CD8-positive, alpha-beta memory T cell (primary cell): ENCODE results near the gene SPATA2. TPM values are rescaled to one million over a fixed set of nuclear protein-coding genes. Genes with fewer than 3 reads are reported as not detected.
"Not testable (repeated sequence)": the region's sequence is repeated elsewhere in the genome, so short reads cannot be mapped to it uniquely, and the experiment has no call there.

ENCODE experiments used
- CTCF ChIA-PET: fragments of 350-600 bp; sonication (Branson Sonifier 250); formaldehyde crosslinking; loops from one replicate; lab custom pipeline; 2021; ENCODE audit warnings: antibody characterized with exemption; lab: Charles Lee
- POLR2A ChIA-PET: fragments of 350-600 bp; sonication (Branson Sonifier 250); formaldehyde crosslinking; loops from one replicate; lab custom pipeline; 2021; ENCODE audit warnings: antibody characterized with exemption; lab: Charles Lee
- DNase-seq, 5 donors: peaks; one replicate each; pipeline versions ENCODE4 v3.0.0 to v3.0.0-alpha.2; 2020 to 2022; ENCODE audit warnings: mixed read lengths in 1 of 5
- H3K27ac ChIP-seq: one replicate; pipeline ENCODE4 v1.7.0; 2013; ENCODE audit warnings: low read depth, mild to moderate bottlenecking, low read length, moderate library complexity
- H3K27me3 ChIP-seq: 2 replicates; pipeline ENCODE4 v1.7.0; 2013; ENCODE audit warnings: low read length, mild to moderate bottlenecking; ENCODE audit not compliant: insufficient read depth, poor library complexity, severe bottlenecking
- H3K36me3 ChIP-seq: 2 replicates; pipeline ENCODE4 v1.7.0; 2013; ENCODE audit warnings: mild to moderate bottlenecking, low read length, moderate library complexity; ENCODE audit not compliant: insufficient read depth
- H3K4me1 ChIP-seq: 2 replicates; pipeline ENCODE4 v1.7.0; 2013; ENCODE audit warnings: mild to moderate bottlenecking, low read length, moderate library complexity; ENCODE audit not compliant: insufficient read depth
- H3K4me3 ChIP-seq: 2 replicates; pipeline ENCODE4 v1.7.0; 2013; ENCODE audit warnings: mild to moderate bottlenecking, low read length
- H3K9me3 ChIP-seq: 2 replicates; pipeline ENCODE4 v1.7.0; 2013; ENCODE audit warnings: mild to moderate bottlenecking, low read length
- H3K27ac Mint-ChIP-seq, 8 donors: one replicate each; pipeline ENCODE4 v1.8.0; 2020 to 2021; ENCODE audit warnings: mixed read lengths in 8 of 8, mild to moderate bottlenecking in 6 of 8, inconsistent platforms in 3 of 8, moderate library complexity in 3 of 8
- H3K27me3 Mint-ChIP-seq, 2 donors: one replicate each; pipeline ENCODE4 v1.8.0; 2020 to 2021; ENCODE audit warnings: mixed read lengths in 2 of 2, mild to moderate bottlenecking in 1 of 2, moderate library complexity in 1 of 2
- H3K36me3 Mint-ChIP-seq, 3 donors: one replicate each; pipeline ENCODE4 v1.8.0; 2020 to 2021; ENCODE audit warnings: mixed read lengths in 3 of 3, inconsistent platforms in 1 of 3, mild to moderate bottlenecking in 1 of 3
- H3K4me1 Mint-ChIP-seq, 3 donors: one replicate each; pipeline ENCODE4 v1.8.0; 2020 to 2021; ENCODE audit warnings: mixed read lengths in 3 of 3, inconsistent platforms in 1 of 3, mild to moderate bottlenecking in 1 of 3
- H3K4me3 Mint-ChIP-seq, 7 donors: one replicate each; pipeline ENCODE4 v1.8.0; 2020 to 2021; ENCODE audit warnings: mixed read lengths in 7 of 7, mild to moderate bottlenecking in 6 of 7, moderate library complexity in 4 of 7, inconsistent platforms in 2 of 7
- H3K9me3 Mint-ChIP-seq, 5 donors: one replicate each; pipeline ENCODE4 v1.8.0; 2020 to 2022; ENCODE audit warnings: mixed read lengths in 5 of 5, mild to moderate bottlenecking in 3 of 5, moderate library complexity in 2 of 5, inconsistent platforms in 1 of 5
- polyA plus RNA-seq: library from polyadenylated mRNA; unstranded; fragments of 300-500 nt; fragmentation: Illumina TruSeq; gene quantifications from one replicate; pipeline ENCODE4 v1.2.3, GENCODE V29; 2021
- total RNA-seq, 2 experiments: library from RNA; stranded (reverse); gene quantifications; one replicate each; pipeline ENCODE4 v1.2.3, GENCODE V29; 2021

The SPATA2 gene
- total and polyA plus RNA-seq, 3 experiments from 2014 or later, result 5.3 to 16.0 (median 15.0) TPM

GRCh38 chr20:49863666-49864065 lies 51.7 kb downstream of the SPATA2 start:
- no peak overlapping the region for H3K27ac ChIP-seq
- Mint-ChIP-seq H3K4me1 (peaks cover 4 to 10% (median 4%) of the 10 kb centered on the region in 3 donors), H3K36me3 (peaks cover 0 to 89% (median 20%) of the 10 kb centered on the region in 3 donors), H3K27ac (no peak overlapping the region), H3K4me3 (no peak overlapping the region), H3K9me3 (no peaks in the 10 kb centered on the region), H3K27me3 (peaks cover 0 to 2% of the 10 kb centered on the region in 2 donors)
- CTCF ChIA-PET, result no interaction called here
- DNase-seq, result no peak
- H3K9me3 ChIP-seq, result no peaks in the 10 kb centered on the region
- H3K36me3 ChIP-seq, result peaks cover 23% of the 10 kb centered on the region
- H3K4me1 ChIP-seq, result no peaks in the 10 kb centered on the region
- no peak overlapping the region for H3K4me3 ChIP-seq
- POLR2A ChIA-PET, result no interaction called here
- H3K27me3 ChIP-seq, result no peaks in the 10 kb centered on the region

DNA sequence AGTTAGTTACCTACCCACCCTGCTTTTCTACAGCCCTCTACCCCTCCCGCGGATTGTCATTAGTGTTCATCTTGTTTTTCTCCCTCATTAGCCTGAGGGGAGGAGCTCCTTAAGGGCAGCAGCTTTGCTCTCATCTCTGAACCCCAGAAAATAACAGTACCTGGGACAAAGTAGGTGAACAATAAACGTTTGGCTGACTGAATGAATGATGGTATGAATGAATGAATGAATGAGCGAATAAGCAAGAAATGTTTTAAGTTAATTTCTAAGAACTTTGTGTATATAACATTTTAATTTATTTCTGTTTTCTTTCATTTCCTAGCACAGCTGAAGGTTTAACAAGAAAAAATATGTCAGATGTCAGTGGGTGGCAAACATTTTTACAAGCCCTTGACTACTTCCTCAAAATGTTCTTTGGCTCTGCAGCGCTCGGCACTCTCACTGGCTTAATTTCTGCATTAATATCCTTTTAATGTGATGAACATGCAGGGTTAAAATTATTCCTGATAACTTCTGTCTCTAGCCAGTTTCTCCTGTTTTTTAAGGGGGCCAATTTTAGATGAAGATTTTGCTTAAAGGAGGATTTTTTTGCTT lies 52.6 kb downstream of the SPATA2 start:
- Histone ChIP-seq H3K4me3 (no peak overlapping the region), H3K27me3 (no peaks in the 10 kb centered on the region), H3K27ac (no peak overlapping the region), H3K4me1 (no peaks in the 10 kb centered on the region), H3K9me3 (no peaks in the 10 kb centered on the region), H3K36me3 (peaks cover 19% of the 10 kb centered on the region)
- peaks cover 0 to 2% of the 10 kb centered on the region in 2 donors for H3K27me3 Mint-ChIP-seq
- no peak for DNase-seq
- H3K36me3 Mint-ChIP-seq, result peaks cover 0 to 88% (median 20%) of the 10 kb centered on the region in 3 donors
- no peak overlapping the region for H3K4me3 Mint-ChIP-seq
- H3K9me3 Mint-ChIP-seq, result no peaks in the 10 kb centered on the region
- POLR2A ChIA-PET, result no interaction called here
- H3K27ac Mint-ChIP-seq, result peak overlapping the region in 1 of 8 donors; percentile 7
- CTCF ChIA-PET, result no interaction called here
- H3K4me1 Mint-ChIP-seq, result peaks cover 4 to 10% (median 4%) of the 10 kb centered on the region in 3 donors

- CTCF ChIA-PET, result interaction anchor here (0.9 kb wide), 1 partner anchor 15 kb away, joined by 3 read pairs; no protein-coding TSS in a partner anchor
- H3K27ac Mint-ChIP-seq, result peak overlapping the region in 3 of 8 donors; percentile 34 to 68 (median 48)
- H3K27ac ChIP-seq, H3K9me3 Mint-ChIP-seq, H3K4me3 ChIP-seq, H3K4me1 Mint-ChIP-seq, POLR2A ChIA-PET, H3K27me3 Mint-ChIP-seq, H3K4me3 Mint-ChIP-seq, H3K4me1 ChIP-seq, H3K27me3 ChIP-seq, H3K9me3 ChIP-seq, DNase-seq: not testable (repeated sequence)
- peaks cover 0 to 85% (median 16%) of the 10 kb centered on the region in 3 donors for H3K36me3 Mint-ChIP-seq
- H3K36me3 ChIP-seq, result peaks cover 18% of the 10 kb centered on the region
Measured at GRCh38 chr20:49861232-49861631, 54.1 kb downstream of the SPATA2 start.

- CTCF ChIA-PET, result interaction anchor here (1.2 kb wide), 1 partner anchor 13 kb away, joined by 3 read pairs; no protein-coding TSS in a partner anchor
- Histone ChIP-seq H3K4me3 (no peak overlapping the region), H3K36me3 (peaks cover 25% of the 10 kb centered on the region), H3K27ac (no peak overlapping the region), H3K27me3 (no peaks in the 10 kb centered on the region), H3K9me3 (no peaks in the 10 kb centered on the region), H3K4me1 (no peaks in the 10 kb centered on the region)
- peaks cover 0 to 10% (median 4%) of the 10 kb centered on the region in 3 donors for H3K4me1 Mint-ChIP-seq
- H3K4me3 Mint-ChIP-seq, result no peak overlapping the region
- H3K9me3 Mint-ChIP-seq, result no peaks in the 10 kb centered on the region
- no peak overlapping the region for H3K27ac Mint-ChIP-seq
- peaks cover 0 to 2% of the 10 kb centered on the region in 2 donors for H3K27me3 Mint-ChIP-seq
- POLR2A ChIA-PET, result no interaction called here
- peaks cover 0 to 85% (median 21%) of the 10 kb centered on the region in 3 donors for H3K36me3 Mint-ChIP-seq
- DNase-seq, result no peak
Measured at GRCh38 chr20:49859807-49860206, 55.5 kb downstream of the SPATA2 start.

DNA sequence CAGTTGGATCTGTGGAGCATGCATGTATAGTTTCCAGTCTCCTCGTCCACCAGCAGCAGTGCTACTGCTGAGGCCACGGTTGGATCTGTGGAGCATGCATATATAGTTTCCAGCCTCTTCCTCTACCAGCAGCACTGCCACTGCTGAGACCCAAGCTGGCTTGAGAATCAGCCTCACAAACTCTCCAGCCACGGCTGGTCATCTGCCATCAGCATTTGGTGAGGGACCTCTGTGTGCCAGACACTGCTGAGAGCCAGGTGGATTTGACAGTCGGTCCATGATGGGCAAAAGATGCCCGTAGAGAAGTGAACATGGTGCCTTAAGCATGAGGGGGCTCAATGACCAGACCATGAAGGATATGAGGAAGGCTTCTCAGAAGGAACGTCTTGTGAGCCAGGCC lies 56.3 kb downstream of the SPATA2 start:
- no peak for DNase-seq
- Histone ChIP-seq H3K9me3 (no peaks in the 10 kb centered on the region), H3K4me1 (no peaks in the 10 kb centered on the region), H3K4me3 (no peak overlapping the region), H3K27me3 (no peaks in the 10 kb centered on the region), H3K27ac (no peak overlapping the region), H3K36me3 (peaks cover 22% of the 10 kb centered on the region)
- ChIA-PET CTCF (no interaction called here), POLR2A (no interaction called here)
- Mint-ChIP-seq H3K4me1 (peaks cover 0 to 10% (median 4%) of the 10 kb centered on the region in 3 donors), H3K36me3 (peaks cover 0 to 83% (median 18%) of the 10 kb centered on the region in 3 donors), H3K27me3 (no peaks in the 10 kb centered on the region), H3K27ac (no peak overlapping the region), H3K4me3 (no peak overlapping the region), H3K9me3 (no peaks in the 10 kb centered on the region)

DNA sequence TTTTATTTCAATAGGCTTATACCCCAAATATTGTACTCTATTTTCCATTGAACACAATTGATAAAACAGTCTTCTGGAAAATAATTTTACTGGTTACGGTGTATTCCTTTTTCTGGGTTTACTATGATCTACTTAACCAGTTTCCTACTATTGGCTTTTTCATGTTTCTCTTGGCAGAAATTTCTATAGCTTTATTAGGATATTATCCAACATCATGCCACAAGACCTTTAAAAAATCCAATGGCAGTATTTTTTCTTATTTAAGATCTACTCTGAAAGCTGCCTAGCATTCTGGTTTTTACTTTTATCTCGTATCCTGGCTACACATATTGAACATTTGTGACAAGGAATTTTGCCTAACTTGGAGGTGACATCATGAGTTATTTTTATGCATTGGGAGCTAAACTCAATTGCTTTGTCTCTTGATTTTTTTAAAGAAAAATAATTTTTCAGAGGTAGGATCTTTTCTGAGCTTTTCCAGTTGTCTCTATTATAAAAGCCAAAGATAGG lies 57.2 kb downstream of the SPATA2 start:
- no peaks in the 10 kb centered on the region for H3K4me1 ChIP-seq
- no peak overlapping the region for H3K4me3 ChIP-seq
- H3K9me3 ChIP-seq, result no peaks in the 10 kb centered on the region
- no peaks in the 10 kb centered on the region for H3K27me3 Mint-ChIP-seq
- H3K4me3 Mint-ChIP-seq, result no peak overlapping the region
- H3K4me1 Mint-ChIP-seq, result peaks cover 0 to 10% (median 4%) of the 10 kb centered on the region in 3 donors
- H3K27ac Mint-ChIP-seq, result peak overlapping the region in 2 of 8 donors; percentile 16 to 68
- H3K27me3 ChIP-seq, result no peaks in the 10 kb centered on the region
- POLR2A ChIA-PET, result no interaction called here
- no peak for DNase-seq
- H3K36me3 ChIP-seq, result peaks cover 22% of the 10 kb centered on the region
- CTCF ChIA-PET, result no interaction called here
- no peaks in the 10 kb centered on the region for H3K9me3 Mint-ChIP-seq
- H3K27ac ChIP-seq, result no peak overlapping the region
- peaks cover 0 to 86% (median 18%) of the 10 kb centered on the region in 3 donors for H3K36me3 Mint-ChIP-seq

GRCh38 chr20:49856904-49857303 lies 58.4 kb downstream of the SPATA2 start:
- Histone ChIP-seq H3K27me3 (no peaks in the 10 kb centered on the region), H3K27ac (no peak overlapping the region), H3K4me3 (no peak overlapping the region), H3K36me3 (peaks cover 22% of the 10 kb centered on the region), H3K9me3 (no peaks in the 10 kb centered on the region), H3K4me1 (no peaks in the 10 kb centered on the region)
- CTCF ChIA-PET, result no interaction called here
- no peaks in the 10 kb centered on the region for H3K27me3 Mint-ChIP-seq
- H3K36me3 Mint-ChIP-seq, result peaks cover 0 to 89% (median 20%) of the 10 kb centered on the region in 3 donors
- no peak overlapping the region for H3K4me3 Mint-ChIP-seq
- peak overlapping the region in 1 of 8 donors; percentile 37 for H3K27ac Mint-ChIP-seq
- POLR2A ChIA-PET, result no interaction called here
- H3K9me3 Mint-ChIP-seq, result no peaks in the 10 kb centered on the region
- DNase-seq, result no peak
- peaks cover 0 to 10% (median 4%) of the 10 kb centered on the region in 3 donors for H3K4me1 Mint-ChIP-seq

GRCh38 chr20:49854190-49854875 lies 61.0 kb downstream of the SPATA2 start:
- no peak for DNase-seq
- Histone ChIP-seq H3K36me3 (peaks cover 26% of the 10 kb centered on the region), H3K27me3 (no peaks in the 10 kb centered on the region), H3K9me3 (no peaks in the 10 kb centered on the region), H3K27ac (no peak overlapping the region), H3K4me1 (no peaks in the 10 kb centered on the region), H3K4me3 (no peak overlapping the region)
- POLR2A ChIA-PET, result interaction anchor here (0.7 kb wide), 1 partner anchor 23 kb away, joined by 5 read pairs; no protein-coding TSS in a partner anchor
- Mint-ChIP-seq H3K9me3 (no peaks in the 10 kb centered on the region), H3K27me3 (no peaks in the 10 kb centered on the region), H3K4me3 (no peak overlapping the region), H3K27ac (no peak overlapping the region), H3K4me1 (peaks cover 3 to 11% (median 7%) of the 10 kb centered on the region in 3 donors), H3K36me3 (peaks cover 0 to 92% (median 20%) of the 10 kb centered on the region in 3 donors)
- CTCF ChIA-PET, result no interaction called here
